Measurements from ENCODE around the gene ADAMTS12.

DNA sequence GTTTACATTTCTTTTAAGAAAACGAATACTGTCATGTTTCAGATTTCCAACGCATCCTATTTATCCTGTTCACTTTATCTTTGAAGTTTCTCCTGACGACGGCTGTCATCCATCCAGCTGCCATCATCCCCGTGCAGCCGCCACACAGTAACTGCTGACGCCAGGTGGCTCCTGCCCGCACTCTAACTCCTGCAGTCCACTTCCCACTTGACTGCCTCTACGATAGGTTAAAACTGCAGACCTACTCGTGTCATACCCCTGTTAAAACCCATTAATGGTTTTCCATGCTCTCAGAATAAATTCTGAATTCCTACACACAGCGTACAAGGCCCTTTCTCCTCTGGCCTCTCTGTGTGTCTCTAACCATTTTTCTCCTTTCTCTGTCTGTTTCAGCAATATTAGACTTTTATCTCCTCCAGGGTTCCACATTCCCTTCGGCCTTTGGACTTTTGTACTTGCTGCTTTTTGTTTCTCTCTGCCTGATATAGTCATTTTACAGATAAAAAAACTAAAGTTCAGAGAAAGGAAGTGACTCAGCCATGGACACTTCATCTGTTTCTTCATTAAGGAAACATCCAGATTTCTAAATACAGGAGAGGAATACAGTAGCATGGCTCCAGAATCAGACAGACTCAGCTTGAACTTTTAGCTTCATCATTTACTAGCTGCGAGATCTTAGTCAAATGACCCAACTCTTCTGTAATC lies 84.9 kb downstream of the ADAMTS12 start:
- TF ChIP-seq CREB5 (CRISPR knock-in tag; IDR thresholded peaks at IDR 0.05; ENCODE audit: low read depth), result no peak
- TF ChIP-seq ZFP30 (CRISPR knock-in tag; IDR thresholded peaks at IDR 0.05), result no peak
- no peak for TF ChIP-seq ESRRG (CRISPR knock-in tag; IDR thresholded peaks at IDR 0.05)
- TF ChIP-seq, protein P1, sequence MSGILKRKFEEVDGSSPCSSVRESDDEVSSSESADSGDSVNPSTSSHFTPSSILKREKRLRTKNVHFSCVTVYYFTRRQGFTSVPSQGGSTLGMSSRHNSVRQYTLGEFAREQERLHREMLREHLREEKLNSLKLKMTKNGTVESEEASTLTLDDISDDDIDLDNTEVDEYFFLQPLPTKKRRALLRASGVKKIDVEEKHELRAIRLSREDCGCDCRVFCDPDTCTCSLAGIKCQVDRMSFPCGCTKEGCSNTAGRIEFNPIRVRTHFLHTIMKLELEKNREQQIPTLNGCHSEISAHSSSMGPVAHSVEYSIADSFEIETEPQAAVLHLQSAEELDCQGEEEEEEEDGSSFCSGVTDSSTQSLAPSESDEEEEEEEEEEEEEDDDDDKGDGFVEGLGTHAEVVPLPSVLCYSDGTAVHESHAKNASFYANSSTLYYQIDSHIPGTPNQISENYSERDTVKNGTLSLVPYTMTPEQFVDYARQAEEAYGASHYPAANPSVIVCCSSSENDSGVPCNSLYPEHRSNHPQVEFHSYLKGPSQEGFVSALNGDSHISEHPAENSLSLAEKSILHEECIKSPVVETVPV (CRISPR knock-in tag; IDR thresholded peaks at IDR 0.05), result no peak

Measured in SK-N-SH treated with all-trans-retinoic acid at 6 μM for 48 hours (cell line).